ENCODE measurements around the gene C20orf204.

The C20orf204 gene

DNA sequence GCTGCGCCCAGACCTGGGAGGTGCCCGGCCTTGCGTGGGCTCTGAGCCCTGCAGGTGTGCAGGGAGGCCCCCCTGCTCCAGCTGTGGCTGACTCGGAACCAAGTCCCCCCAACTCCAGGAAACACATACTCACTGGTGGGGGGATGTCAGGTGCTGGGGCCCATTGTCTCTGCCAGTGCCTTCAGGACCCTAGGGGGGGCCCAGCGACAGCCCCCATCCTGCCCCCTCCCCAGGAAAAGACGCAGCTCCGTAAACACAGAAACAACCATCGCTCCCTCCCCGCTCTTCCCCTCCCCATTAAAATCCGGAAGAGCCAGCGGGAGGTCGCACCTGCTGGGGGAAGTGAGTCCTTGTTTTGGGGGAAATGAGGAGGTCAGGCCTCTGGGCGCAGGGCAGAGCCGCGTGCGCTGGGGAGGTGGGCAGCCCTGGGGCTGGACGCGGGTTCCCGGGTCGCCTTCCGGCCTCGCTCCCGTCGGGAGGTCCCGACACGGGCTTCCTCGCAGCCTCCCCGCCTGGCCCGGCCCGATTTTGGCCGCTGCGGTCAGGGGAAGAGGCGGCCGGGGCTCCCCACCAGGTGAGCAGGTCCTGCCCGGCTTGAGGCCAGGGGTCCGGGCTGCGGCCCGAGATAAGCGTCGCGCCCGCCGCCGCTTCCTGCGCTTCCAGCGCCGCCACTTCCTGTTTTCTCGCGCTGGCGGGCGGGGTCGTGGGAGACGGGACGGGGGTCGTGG is 6.2 kb downstream of the C20orf204 start:
- DNase-seq = no peak

GRCh38 chr20:64043768-64044167 is 7.8 kb downstream of the C20orf204 start:
- DNase-seq = no peak

- no peak for DNase-seq
These were observed 8.7 kb downstream of the C20orf204 start for GRCh38 chr20:64044484-64045247.

DNA sequence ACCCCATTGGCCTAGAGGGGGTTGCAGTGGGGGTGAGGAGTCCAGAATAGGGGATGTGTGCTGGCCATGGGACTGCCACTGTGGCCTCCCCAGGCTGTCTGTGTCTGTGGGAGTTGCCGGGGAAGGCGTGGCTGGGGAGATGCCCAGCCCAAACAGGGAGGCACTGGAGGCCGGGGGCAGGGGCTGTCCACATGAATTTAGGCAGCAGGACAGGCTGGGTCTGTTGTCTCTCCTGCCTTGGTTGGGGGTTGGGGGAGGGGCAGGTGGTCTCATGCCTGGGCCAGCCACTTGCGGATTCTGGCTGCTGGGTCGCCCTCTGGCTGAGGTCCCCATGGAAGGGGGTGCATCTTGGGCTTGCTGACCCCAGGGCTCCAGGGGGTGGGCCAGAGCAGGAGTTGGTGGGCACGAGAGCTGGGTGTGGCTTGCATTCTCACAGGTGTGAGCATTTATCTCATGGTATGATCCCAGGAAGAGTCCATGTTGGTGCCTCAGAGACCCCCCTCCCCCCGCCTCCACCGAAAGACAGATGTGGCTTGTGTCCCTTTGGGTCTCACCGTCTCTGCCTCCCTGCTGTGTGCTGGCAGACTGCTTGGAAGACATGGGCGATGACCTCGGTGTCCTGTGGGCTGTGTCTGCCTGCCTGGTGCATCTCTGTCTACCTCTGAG is 9.5 kb downstream of the C20orf204 start:
- DNase-seq = no peak

GRCh38 chr20:64047046-64047389 is 11.0 kb downstream of the C20orf204 start:
- DNase-seq = no peak

- DNase-seq = no peak
These were observed 12.0 kb downstream of the C20orf204 start for GRCh38 chr20:64047968-64048401.

- no peak for DNase-seq
These were observed 12.5 kb downstream of the C20orf204 start for GRCh38 chr20:64048402-64049044.

- no peak for DNase-seq
These were observed 13.3 kb downstream of the C20orf204 start, which contains the start of gene SOX18 for GRCh38 chr20:64049060-64049877. Gene SOX18 (minus strand): TSS chr20:64049639. CDS start chr20:64049516, 123 bp downstream.

- no peak for DNase-seq
These were observed 13.9 kb downstream of the C20orf204 start for GRCh38 chr20:64049878-64050260.

GRCh38 chr20:64050261-64051032 is 14.5 kb downstream of the C20orf204 start:
- no peak for DNase-seq

- DNase-seq = no peak
These were observed 15.1 kb downstream of the C20orf204 start for GRCh38 chr20:64051033-64051452.

GRCh38 chr20:64051561-64052325 is 15.8 kb downstream of the C20orf204 start:
- DNase-seq = no peak

DNA sequence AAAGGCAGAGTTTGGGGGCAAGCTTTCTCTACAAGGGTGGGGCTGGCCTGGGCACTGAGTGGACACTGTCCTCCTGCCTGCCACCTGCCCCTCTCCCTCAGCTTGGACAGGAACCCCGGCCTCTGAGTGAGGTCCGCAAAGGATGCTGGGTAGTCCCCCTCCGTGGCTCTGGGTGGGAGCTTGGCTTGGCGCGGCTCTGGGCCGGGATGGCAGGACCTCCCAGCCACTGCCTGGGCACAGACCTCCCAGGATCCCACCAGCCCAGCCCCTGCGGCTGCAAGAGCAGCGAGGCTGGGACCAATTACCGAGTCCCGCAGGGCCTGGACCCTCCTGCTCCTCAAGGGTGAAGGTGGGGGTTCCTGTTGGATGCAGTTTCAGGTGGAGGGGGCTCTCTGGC is 16.3 kb downstream of the C20orf204 start:
- no peak for DNase-seq

- no peak for DNase-seq
These were observed 17.2 kb downstream of the C20orf204 start for GRCh38 chr20:64052987-64053840.

DNA sequence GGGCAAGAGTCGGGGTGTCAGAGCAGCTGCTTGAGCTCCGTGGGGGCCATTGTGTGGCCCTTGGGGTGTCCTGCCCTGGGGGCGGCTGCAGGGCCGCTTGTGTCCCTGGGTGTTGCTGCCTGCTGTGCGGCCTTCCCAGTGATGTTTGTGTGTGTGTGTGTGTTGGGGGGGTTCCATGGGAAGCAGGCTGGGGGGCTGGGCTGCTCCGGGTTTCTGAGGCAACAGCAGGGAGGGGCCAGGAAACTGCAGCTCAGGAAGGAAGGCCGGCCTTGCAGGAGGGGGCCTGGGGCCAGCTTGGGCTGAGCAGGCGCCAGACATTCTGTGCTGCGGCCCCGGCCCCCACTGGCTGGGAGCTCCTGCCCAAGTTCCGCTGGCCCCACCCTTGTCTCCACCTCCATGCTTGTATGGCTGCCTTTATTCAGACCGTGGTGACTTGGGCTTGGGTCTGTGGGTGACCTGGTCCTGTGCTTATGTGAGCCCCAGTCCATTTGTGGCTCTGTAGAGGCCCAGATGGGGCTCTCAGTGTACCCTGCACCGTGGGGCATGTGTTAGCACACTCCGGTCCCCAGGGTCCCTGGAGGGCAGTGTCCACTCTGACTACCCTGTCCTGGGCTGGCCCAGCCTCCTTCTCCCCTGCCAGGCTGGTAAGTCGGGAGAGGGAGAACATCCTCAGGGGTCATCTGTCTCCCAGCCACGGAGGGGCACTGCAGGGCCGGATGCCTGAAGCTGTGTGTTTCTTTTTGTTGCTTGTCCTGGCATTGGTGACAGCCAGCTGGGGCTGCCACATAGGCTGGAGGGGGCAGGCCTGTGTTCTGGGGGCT is 18.1 kb downstream of the C20orf204 start:
- no peak for DNase-seq

DNA sequence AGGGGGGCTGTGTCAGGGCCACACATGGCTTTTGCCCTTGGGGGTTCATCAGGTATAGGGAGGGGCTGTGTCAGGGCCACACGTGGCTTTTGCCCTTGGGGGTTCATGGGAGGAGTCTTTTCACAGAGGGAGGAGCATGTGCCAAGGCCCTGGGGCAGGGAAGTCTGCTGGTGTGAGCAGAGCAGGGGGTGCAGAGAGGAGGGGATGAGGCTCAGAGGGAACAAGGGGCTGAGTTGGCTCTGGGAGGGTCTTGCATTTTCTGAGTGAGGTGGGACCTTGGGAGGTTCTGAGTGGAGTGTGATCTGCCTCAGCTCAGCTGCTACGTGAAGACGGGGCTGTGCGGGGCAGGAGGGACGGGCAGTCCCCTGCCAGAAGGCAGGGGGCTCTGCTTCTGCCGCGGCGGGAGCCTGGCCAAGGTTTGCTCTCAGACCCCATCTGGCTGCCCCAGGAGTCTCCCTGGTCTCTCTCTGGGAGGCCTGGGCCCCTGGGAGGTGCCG is 19.5 kb downstream of the C20orf204 start:
- no peak for DNase-seq

DNA sequence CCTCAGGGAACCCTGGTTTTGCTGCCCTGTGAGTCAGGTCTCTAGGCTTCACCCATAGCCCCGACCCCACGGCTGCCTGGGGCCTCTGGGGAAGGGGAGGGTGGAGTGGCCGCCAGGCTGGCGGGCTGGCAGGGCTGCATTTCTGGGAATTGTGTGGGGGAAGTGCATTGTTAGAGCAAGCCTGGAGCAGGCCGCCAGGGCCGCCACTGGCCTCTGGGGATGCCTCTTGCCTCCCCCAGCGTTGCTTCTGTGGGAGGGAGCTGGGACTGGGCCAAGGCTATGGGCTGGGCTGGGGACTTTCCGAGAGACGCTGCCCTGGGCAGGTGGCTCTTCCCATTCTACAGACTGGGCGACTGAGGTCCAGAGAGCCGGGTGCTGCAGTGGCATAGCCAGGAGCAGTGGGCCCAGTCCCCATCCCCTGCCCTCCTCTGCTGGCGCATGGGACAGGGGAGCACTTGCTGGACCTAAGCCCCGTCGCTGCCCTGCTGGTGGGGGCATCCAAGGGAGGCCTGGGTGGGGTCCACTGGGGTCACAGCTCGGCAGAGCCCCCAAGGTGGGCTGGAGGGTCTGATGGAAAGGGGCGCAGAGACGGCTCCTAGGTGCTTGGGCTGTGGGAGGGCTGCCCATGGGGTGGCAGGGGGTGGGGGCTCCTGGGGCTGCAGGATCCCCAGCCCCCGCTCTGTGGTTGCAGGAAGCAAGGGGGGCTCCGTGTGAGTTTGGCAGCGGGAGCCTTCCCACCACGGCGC is 20.1 kb downstream of the C20orf204 start:
- no peak for DNase-seq

GRCh38 chr20:64056639-64056888 is 20.6 kb downstream of the C20orf204 start:
- DNase-seq = no peak
